Naive thymus-derived CD4-positive, alpha-beta T cell (primary cell): ENCODE measurements around the gene SHB. TPM values are rescaled to one million over a fixed set of nuclear protein-coding genes. Genes with fewer than 3 reads are reported as not detected.
A peak's percentile ranks its signal among the peaks of the same experiment; 100 is the strongest.

ENCODE experiments used
- ATAC-seq: fragments of 150-1000 bp; cut with Tn5 transposase; 2 replicates; pipeline ENCODE4 v1.10.0; 2021; ENCODE audit warnings: mild to moderate bottlenecking, moderate library complexity
- CTCF ChIA-PET: fragments of 350-600 bp; sonication (Branson Sonifier 250); formaldehyde crosslinking; loops from one replicate; lab custom pipeline; 2021; ENCODE audit warnings: antibody characterized with exemption; lab: Charles Lee
- POLR2A ChIA-PET: fragments of 350-600 bp; sonication (Branson Sonifier 250); formaldehyde crosslinking; loops from one replicate; lab custom pipeline; 2021; ENCODE audit warnings: antibody characterized with exemption, inconsistent platforms; lab: Charles Lee
- DNase-seq, 9 donors: peaks; one replicate each; pipeline versions ENCODE4 v3.0.0 to v3.0.0-alpha.2; 2020 to 2022; ENCODE audit warnings: mixed read lengths in 1 of 9
- H3K27ac ChIP-seq: one replicate; pipeline ENCODE4 v1.7.0; 2013; ENCODE audit warnings: mild to moderate bottlenecking, low read depth, low read length, moderate library complexity
- H3K27me3 ChIP-seq, 2 donors: one replicate each; pipeline ENCODE4 v1.7.0; 2013; ENCODE audit warnings: low read length in 2 of 2, mild to moderate bottlenecking in 2 of 2, moderate library complexity in 2 of 2; ENCODE audit not compliant: control insufficient read depth in 2 of 2, insufficient read depth in 2 of 2
- H3K36me3 ChIP-seq, 3 experiments: 1 replicate in 2 of 3; 2 replicates in 1 of 3; pipeline ENCODE4 v1.7.0; 2013; ENCODE audit warnings: low read length in 3 of 3, mild to moderate bottlenecking in 3 of 3, moderate library complexity in 1 of 3; ENCODE audit not compliant: insufficient read depth in 3 of 3, control insufficient read depth in 2 of 3
- H3K4me1 ChIP-seq, 2 donors: one replicate each; pipeline ENCODE4 v1.7.0; 2013; ENCODE audit warnings: low read length in 2 of 2, mild to moderate bottlenecking in 2 of 2, moderate library complexity in 1 of 2; ENCODE audit not compliant: control insufficient read depth in 2 of 2, insufficient read depth in 2 of 2
- H3K4me3 ChIP-seq: 2 replicates; pipeline ENCODE4 v1.7.0; 2013; ENCODE audit warnings: mild to moderate bottlenecking, low read length
- H3K9me3 ChIP-seq, 3 experiments: 1 replicate in 2 of 3; 2 replicates in 1 of 3; pipeline ENCODE4 v1.7.0; 2013; ENCODE audit warnings: low read length in 3 of 3; ENCODE audit not compliant: control insufficient read depth in 2 of 3
- H3K27ac Mint-ChIP-seq, 9 donors: one replicate each; pipeline ENCODE4 v1.8.0; 2020 to 2022; ENCODE audit warnings: mixed read lengths in 9 of 9, mild to moderate bottlenecking in 8 of 9, moderate library complexity in 5 of 9, inconsistent platforms in 2 of 9
- H3K27me3 Mint-ChIP-seq, 5 donors: one replicate each; pipeline ENCODE4 v1.8.0; 2021 to 2022; ENCODE audit warnings: mixed read lengths in 5 of 5, mild to moderate bottlenecking in 1 of 5
- H3K36me3 Mint-ChIP-seq, 5 donors: one replicate each; pipeline ENCODE4 v1.8.0; 2020 to 2022; ENCODE audit warnings: mixed read lengths in 5 of 5, mild to moderate bottlenecking in 3 of 5, inconsistent platforms in 1 of 5
- H3K4me1 Mint-ChIP-seq, 7 donors: one replicate each; pipeline ENCODE4 v1.8.0; 2020 to 2022; ENCODE audit warnings: mixed read lengths in 7 of 7, mild to moderate bottlenecking in 3 of 7, inconsistent platforms in 1 of 7
- H3K4me3 Mint-ChIP-seq, 10 donors: one replicate each; pipeline ENCODE4 v1.8.0; 2020 to 2022; ENCODE audit warnings: mild to moderate bottlenecking in 10 of 10, mixed read lengths in 10 of 10, moderate library complexity in 6 of 10, inconsistent platforms in 2 of 10
- H3K9me3 Mint-ChIP-seq, 11 donors: one replicate each; pipeline ENCODE4 v1.8.0; 2020 to 2022; ENCODE audit warnings: mixed read lengths in 11 of 11, mild to moderate bottlenecking in 4 of 11, inconsistent platforms in 1 of 11, moderate library complexity in 1 of 11
- intact Hi-C, 2 donors: fragments of 100-400 bp; cut with micrococcal nuclease; formaldehyde crosslinking; loops; one replicate each; pipeline ENCODE4 v1.15.1; 2023
- polyA plus RNA-seq, 2 donors: library from polyadenylated mRNA; unstranded; fragments of 300-500 nt; fragmentation: Illumina TruSeq; gene quantifications; one replicate each; pipeline ENCODE4 v1.2.3, GENCODE V29; 2021
- total RNA-seq, 6 experiments: library from RNA in 5 of 6; stranded (reverse) in 5 of 6; gene quantifications; 1 replicate in 5 of 6; 2 replicates in 1 of 6; pipeline ENCODE4 v1.2.3 and lab custom pipeline; 2021 to 2026

The SHB gene
- total and polyA plus RNA-seq, 7 experiments from 2014 or later, result 0.15 to 2.0 (median 0.68) TPM

GRCh38 chr9:38096238-38096805, 27.3 kb upstream of the SHB start:
- H3K27ac ChIP-seq, result no peak overlapping the region
- DNase-seq, result no peak
- Mint-ChIP-seq H3K4me3 (no peak overlapping the region), H3K27me3 (peaks cover 12 to 26% (median 16%) of the 10 kb centered on the region in 5 donors), H3K9me3 (no peaks in the 10 kb centered on the region), H3K36me3 (no peaks in the 10 kb centered on the region), H3K27ac (no peak overlapping the region), H3K4me1 (no peaks in the 10 kb centered on the region)
- CTCF ChIA-PET, result no interaction called here
- H3K9me3 ChIP-seq, result no peaks in the 10 kb centered on the region
- intact Hi-C loops, result no loop called here
- no peak overlapping the region for H3K4me3 ChIP-seq
- no peaks in the 10 kb centered on the region for H3K36me3 ChIP-seq
- no peaks in the 10 kb centered on the region for H3K27me3 ChIP-seq
- H3K4me1 ChIP-seq, result no peaks in the 10 kb centered on the region
- POLR2A ChIA-PET, result no interaction called here
- no peak for ATAC-seq

- Histone ChIP-seq H3K9me3 (no peaks in the 10 kb centered on the region), H3K4me1 (no peaks in the 10 kb centered on the region), H3K27ac (no peak overlapping the region), H3K36me3 (no peaks in the 10 kb centered on the region), H3K4me3 (no peak overlapping the region), H3K27me3 (no peaks in the 10 kb centered on the region)
- DNase-seq, result no peak
- Mint-ChIP-seq H3K4me3 (no peak overlapping the region), H3K4me1 (peaks cover 0 to 2% (median 0%) of the 10 kb centered on the region in 7 donors), H3K27me3 (peaks cover 3 to 18% (median 7%) of the 10 kb centered on the region in 5 donors), H3K36me3 (no peaks in the 10 kb centered on the region), H3K9me3 (no peaks in the 10 kb centered on the region), H3K27ac (no peak overlapping the region)
- ATAC-seq, result no peak
- CTCF ChIA-PET, result no interaction called here
- POLR2A ChIA-PET, result no interaction called here
- intact Hi-C loops, result no loop called here
Observed at GRCh38 chr9:38094165-38094564, 25.1 kb upstream of the SHB start.

- H3K27me3 ChIP-seq, result no peaks in the 10 kb centered on the region
- ChIA-PET POLR2A (no interaction called here), CTCF (no interaction called here)
- H3K36me3 Mint-ChIP-seq, result no peaks in the 10 kb centered on the region
- H3K4me3 ChIP-seq, result no peak overlapping the region
- H3K27me3 Mint-ChIP-seq, result peaks cover 0 to 10% (median 6%) of the 10 kb centered on the region in 5 donors
- H3K4me3 Mint-ChIP-seq, result no peak overlapping the region
- H3K4me1 ChIP-seq, result no peaks in the 10 kb centered on the region
- H3K9me3 ChIP-seq, result no peaks in the 10 kb centered on the region
- no peaks in the 10 kb centered on the region for H3K36me3 ChIP-seq
- intact Hi-C loops, result no loop called here
- peaks cover 0 to 4% (median 0%) of the 10 kb centered on the region in 7 donors for H3K4me1 Mint-ChIP-seq
- H3K27ac ChIP-seq, result no peak overlapping the region
- ATAC-seq (no peak), DNase-seq (no peak)
- no peaks in the 10 kb centered on the region for H3K9me3 Mint-ChIP-seq
- no peak overlapping the region for H3K27ac Mint-ChIP-seq
Observed at GRCh38 chr9:38092656-38093055, 23.6 kb upstream of the SHB start.

- Mint-ChIP-seq H3K36me3 (no peaks in the 10 kb centered on the region), H3K9me3 (no peaks in the 10 kb centered on the region), H3K4me1 (peaks cover 0 to 4% (median 0%) of the 10 kb centered on the region in 7 donors), H3K4me3 (no peak overlapping the region), H3K27ac (no peak overlapping the region), H3K27me3 (peaks cover 0 to 10% (median 5%) of the 10 kb centered on the region in 5 donors)
- H3K4me3 ChIP-seq, result no peak overlapping the region
- POLR2A ChIA-PET, result no interaction called here
- no peaks in the 10 kb centered on the region for H3K27me3 ChIP-seq
- DNase-seq (no peak), ATAC-seq (no peak)
- intact Hi-C loops, result no loop called here
- CTCF ChIA-PET, result no interaction called here
- no peaks in the 10 kb centered on the region for H3K9me3 ChIP-seq
- H3K36me3 ChIP-seq, result no peaks in the 10 kb centered on the region
- no peak overlapping the region for H3K27ac ChIP-seq
- H3K4me1 ChIP-seq, result no peaks in the 10 kb centered on the region
Observed at GRCh38 chr9:38092200-38092524, 23.1 kb upstream of the SHB start.

GRCh38 chr9:38091310-38092199, 22.5 kb upstream of the SHB start:
- peaks cover 0 to 12% (median 4%) of the 10 kb centered on the region in 5 donors for H3K27me3 Mint-ChIP-seq
- CTCF ChIA-PET, result no interaction called here
- H3K4me3 Mint-ChIP-seq, result no peak overlapping the region
- Histone ChIP-seq H3K36me3 (no peaks in the 10 kb centered on the region), H3K9me3 (no peaks in the 10 kb centered on the region), H3K27me3 (no peaks in the 10 kb centered on the region), H3K27ac (no peak overlapping the region), H3K4me3 (no peak overlapping the region), H3K4me1 (no peaks in the 10 kb centered on the region)
- H3K27ac Mint-ChIP-seq, result no peak overlapping the region
- H3K9me3 Mint-ChIP-seq, result no peaks in the 10 kb centered on the region
- intact Hi-C loops, result no loop called here
- ATAC-seq (peak; percentile 23), DNase-seq (no peak)
- peaks cover 0 to 4% (median 0%) of the 10 kb centered on the region in 7 donors for H3K4me1 Mint-ChIP-seq
- no peaks in the 10 kb centered on the region for H3K36me3 Mint-ChIP-seq
- POLR2A ChIA-PET, result no interaction called here

- no peak for ATAC-seq
- no peak overlapping the region for H3K27ac Mint-ChIP-seq
- H3K36me3 Mint-ChIP-seq, result no peaks in the 10 kb centered on the region
- Histone ChIP-seq H3K27me3 (no peaks in the 10 kb centered on the region), H3K27ac (no peak overlapping the region), H3K9me3 (no peaks in the 10 kb centered on the region), H3K4me3 (no peak overlapping the region), H3K36me3 (no peaks in the 10 kb centered on the region), H3K4me1 (no peaks in the 10 kb centered on the region)
- H3K9me3 Mint-ChIP-seq, result no peaks in the 10 kb centered on the region
- H3K4me1 Mint-ChIP-seq, result peaks cover 0 to 4% (median 0%) of the 10 kb centered on the region in 7 donors
- DNase-seq, result no peak
- H3K4me3 Mint-ChIP-seq, result no peak overlapping the region
- intact Hi-C loops, result no loop called here
- H3K27me3 Mint-ChIP-seq, result peaks cover 0 to 19% (median 7%) of the 10 kb centered on the region in 5 donors
- ChIA-PET POLR2A (no interaction called here), CTCF (no interaction called here)
Observed at GRCh38 chr9:38090170-38090569, 21.1 kb upstream of the SHB start.
